SK-N-SH (cell line): ENCODE results near the gene TEX9. TPM values are rescaled to one million over a fixed set of nuclear protein-coding genes. Genes with fewer than 3 reads are reported as not detected.

Experiments used
- CTCF ChIA-PET: fragments of 300-600, 350-600 bp; formaldehyde crosslinking; extraction: SDS; loops from one replicate; lab custom pipeline; 2021; lab: Yijun Ruan, JAX
- POLR2A ChIA-PET: fragments of 350-600 bp; sonication (Branson Sonifier 250); formaldehyde crosslinking; extraction: SDS; loops from one replicate; lab custom pipeline; 2020; ENCODE audit warnings: antibody characterized with exemption, inconsistent platforms; lab: Yijun Ruan, JAX
- DNase-seq: peaks from one replicate; pipeline ENCODE4 v3.0.0; 2012
- H2AFZ ChIP-seq: fragments of 200-600 bp; sonication (generic); 2 replicates; pipeline ENCODE4 v1.8.1; 2016; ENCODE audit warnings: antibody characterized with exemption, mild to moderate bottlenecking, low read depth
- H3F3A ChIP-seq: fragments of 200-600 bp; sonication (generic); replicated peaks from 2 replicates; pipeline ENCODE3; 2016; ENCODE audit warnings: antibody characterized with exemption, mild to moderate bottlenecking; ENCODE audit not compliant: insufficient read depth
- H3K27ac ChIP-seq, 2 experiments: fragments of 200-500 bp in 1 of 2; fragments of 200-600 bp in 1 of 2; sonication (Bioruptor generic) in 1 of 2; sonication (generic), shearing (Covaris generic) in 1 of 2; 2 replicates each; pipeline versions ENCODE4 v1.5.1 to v1.6.1; 2014 to 2016; ENCODE audit warnings: low read depth in 2 of 2, inconsistent platforms in 1 of 2, low read length in 1 of 2, mild to moderate bottlenecking in 1 of 2, mixed read lengths in 1 of 2
- H3K27me3 ChIP-seq: fragments of 200-600 bp; sonication (generic), shearing (Covaris generic); 2 replicates; pipeline ENCODE4 v1.6.1; 2016; ENCODE audit warnings: mixed run types; ENCODE audit not compliant: insufficient read depth
- H3K36me3 ChIP-seq, 2 experiments: fragments of 200-500 bp in 1 of 2; fragments of 200-600 bp in 1 of 2; sonication (Bioruptor generic) in 1 of 2; sonication (generic) in 1 of 2; replicated peaks in 1 of 2; 2 replicates each; pipeline versions ENCODE3 to v1.5.1; 2014 to 2016; ENCODE audit warnings: low read length in 1 of 2, mild to moderate bottlenecking in 1 of 2; ENCODE audit not compliant: insufficient read depth in 2 of 2, control insufficient read depth in 1 of 2
- H3K4me1 ChIP-seq, 2 experiments: fragments of 200-500 bp in 1 of 2; fragments of 200-600 bp in 1 of 2; sonication (Bioruptor generic) in 1 of 2; sonication (generic), shearing (Covaris generic) in 1 of 2; 2 replicates each; pipeline versions ENCODE4 v1.5.1 to v1.6.1; 2014 to 2016; ENCODE audit warnings: low read depth in 1 of 2, low read length in 1 of 2, mixed run types in 1 of 2; ENCODE audit not compliant: insufficient read depth in 2 of 2, control insufficient read depth in 1 of 2
- H3K4me2 ChIP-seq: fragments of 200-600 bp; sonication (generic), shearing (Covaris generic); 2 replicates; pipeline ENCODE4 v1.6.1; 2017; ENCODE audit warnings: mixed run types
- H3K4me3 ChIP-seq, 2 experiments: fragments of 200-500 bp in 1 of 2; fragments of 200-600 bp in 1 of 2; sonication (Bioruptor generic) in 1 of 2; sonication (generic), shearing (Covaris generic) in 1 of 2; 2 replicates each; pipeline versions ENCODE4 v1.5.1 to v1.8.1; 2014 to 2016; ENCODE audit warnings: low read depth in 2 of 2, inconsistent platforms in 1 of 2, low read length in 1 of 2, mild to moderate bottlenecking in 1 of 2, mixed read lengths in 1 of 2, moderate library complexity in 1 of 2
- H3K79me2 ChIP-seq: fragments of 200-600 bp; sonication (generic); 2 replicates; pipeline ENCODE4 v1.8.1; 2017; ENCODE audit warnings: mild to moderate bottlenecking; ENCODE audit not compliant: insufficient read depth
- H3K9ac ChIP-seq: fragments of 200-600 bp; sonication (generic); 2 replicates; pipeline ENCODE4 v1.6.1; 2017; ENCODE audit warnings: mixed run types
- H3K9me2 ChIP-seq: fragments of 200-600 bp; sonication (generic); 2 replicates; pipeline ENCODE4 v1.6.1; 2017; ENCODE audit warnings: mixed run types
- H3K9me3 ChIP-seq: fragments of 200-600 bp; sonication (generic); 2 replicates; pipeline ENCODE4 v1.6.1; 2017; ENCODE audit warnings: mixed run types, mild to moderate bottlenecking, moderate library complexity
- H4K20me1 ChIP-seq: fragments of 200-600 bp; sonication (generic); 2 replicates; pipeline ENCODE4 v1.6.1; 2017; ENCODE audit warnings: mild to moderate bottlenecking, mixed run types; ENCODE audit not compliant: insufficient read depth
- CHD2 ChIP-seq: fragments of 150-350 bp; IDR thresholded peaks from 2 replicates; pipeline ENCODE4 v1.6.1; 2018; ENCODE audit warnings: low read length; ENCODE audit not compliant: partially characterized antibody
- ELF1 ChIP-seq: IDR thresholded peaks from 2 replicates; pipeline ENCODE4 v1.4.0; 2012
- EP300 ChIP-seq, 2 experiments: IDR thresholded peaks; 2 replicates each; pipeline versions ENCODE4 v1.4.0 to v1.6.1; 2012; ENCODE audit warnings: borderline replicate concordance in 1 of 2, low read depth in 1 of 2, low read length in 1 of 2
- GABPA ChIP-seq: IDR thresholded peaks from 2 replicates; pipeline ENCODE4 v1.4.0; 2012; ENCODE audit warnings: low read depth, mild to moderate bottlenecking
- GATA2 ChIP-seq: sonication (generic); formaldehyde crosslinking; IDR thresholded peaks from 2 replicates; pipeline ENCODE4 v1.5.0; 2020; ENCODE audit warnings: mild to moderate bottlenecking, missing genetic modification reagents
- NFIC ChIP-seq: IDR thresholded peaks from 2 replicates; pipeline ENCODE4 v1.4.0; 2012; ENCODE audit warnings: borderline replicate concordance
- RAD21 ChIP-seq: IDR thresholded peaks from 2 replicates; pipeline ENCODE4 v1.6.1; 2012; ENCODE audit warnings: mild to moderate bottlenecking, low read length
- TAF1 ChIP-seq: IDR thresholded peaks from 2 replicates; pipeline ENCODE4 v1.6.1; 2012; ENCODE audit warnings: low read depth, mild to moderate bottlenecking, low read length, moderate library complexity, borderline replicate concordance
- YY1 ChIP-seq: IDR thresholded peaks from 2 replicates; pipeline ENCODE4 v1.4.0; 2012; ENCODE audit warnings: low read depth, mild to moderate bottlenecking
- WGBS: methylation state at CpG from one replicate; pipeline ENCODE4 v1.1.6; 2017; ENCODE audit warnings: low lambda C conversion rate; 5-methylcytosine and 5-hydroxymethylcytosine counted together
- polyA plus RNA-seq, 3 experiments: library from polyadenylated mRNA; depleted of rRNA; stranded (reverse); fragments of >200 nt; gene quantifications; 2 replicates each; pipeline ENCODE4 v1.2.3, GENCODE V29; 2012
- TF ChIP-seq, protein P1 (sequence below): fragments of 150-350 bp; IDR thresholded peaks from 2 replicates; pipeline ENCODE4 v1.6.1; 2017; ENCODE audit warnings: antibody characterized with exemption, low read length, low read depth, borderline replicate concordance
- TF ChIP-seq, protein P2 (sequence below): IDR thresholded peaks from 2 replicates; pipeline ENCODE4 v1.4.0; 2012; ENCODE audit warnings: low read depth, borderline replicate concordance
- TF ChIP-seq, protein P3 (sequence below): IDR thresholded peaks from 2 replicates; pipeline ENCODE4 v1.4.0; 2012; ENCODE audit warnings: low read depth, borderline replicate concordance

TEX9 gene
- polyA plus RNA-seq, 1 of the 3 experiments (the other 2 are of a cell fraction): 1.9 TPM

DNA sequence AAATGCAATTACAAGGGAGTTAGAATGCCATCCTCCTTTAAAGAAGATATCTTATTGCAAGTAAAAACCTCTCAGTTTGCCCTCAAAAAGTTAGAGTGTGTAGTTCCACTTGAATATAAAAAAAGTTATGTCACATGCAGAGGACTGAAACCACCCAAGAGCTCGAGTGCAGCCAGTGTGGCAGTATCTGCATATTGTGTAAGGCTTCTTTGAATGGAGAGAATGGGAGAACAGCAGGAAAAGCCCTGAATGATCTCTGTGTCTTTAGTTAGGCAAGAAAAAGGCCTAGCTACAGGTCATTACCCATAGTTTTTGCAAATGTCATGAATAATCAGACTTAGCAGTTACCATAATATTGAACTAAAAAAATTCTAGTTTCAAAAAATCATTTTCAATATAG is 13.9 kb upstream of the TEX9 start (continued):
- TF ChIP-seq EP300 (IDR thresholded peaks at IDR 0.05; ENCODE audit: borderline replicate concordance in 1 of 2, low read depth in 1 of 2, low read length in 1 of 2): no peak
- TF ChIP-seq YY1: no peak
- TF ChIP-seq, protein P1, sequence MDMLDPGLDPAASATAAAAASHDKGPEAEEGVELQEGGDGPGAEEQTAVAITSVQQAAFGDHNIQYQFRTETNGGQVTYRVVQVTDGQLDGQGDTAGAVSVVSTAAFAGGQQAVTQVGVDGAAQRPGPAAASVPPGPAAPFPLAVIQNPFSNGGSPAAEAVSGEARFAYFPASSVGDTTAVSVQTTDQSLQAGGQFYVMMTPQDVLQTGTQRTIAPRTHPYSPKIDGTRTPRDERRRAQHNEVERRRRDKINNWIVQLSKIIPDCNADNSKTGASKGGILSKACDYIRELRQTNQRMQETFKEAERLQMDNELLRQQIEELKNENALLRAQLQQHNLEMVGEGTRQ: no peak
- no peak for TF ChIP-seq GABPA
- TF ChIP-seq, all 33 proteins: peak for 0

DNA sequence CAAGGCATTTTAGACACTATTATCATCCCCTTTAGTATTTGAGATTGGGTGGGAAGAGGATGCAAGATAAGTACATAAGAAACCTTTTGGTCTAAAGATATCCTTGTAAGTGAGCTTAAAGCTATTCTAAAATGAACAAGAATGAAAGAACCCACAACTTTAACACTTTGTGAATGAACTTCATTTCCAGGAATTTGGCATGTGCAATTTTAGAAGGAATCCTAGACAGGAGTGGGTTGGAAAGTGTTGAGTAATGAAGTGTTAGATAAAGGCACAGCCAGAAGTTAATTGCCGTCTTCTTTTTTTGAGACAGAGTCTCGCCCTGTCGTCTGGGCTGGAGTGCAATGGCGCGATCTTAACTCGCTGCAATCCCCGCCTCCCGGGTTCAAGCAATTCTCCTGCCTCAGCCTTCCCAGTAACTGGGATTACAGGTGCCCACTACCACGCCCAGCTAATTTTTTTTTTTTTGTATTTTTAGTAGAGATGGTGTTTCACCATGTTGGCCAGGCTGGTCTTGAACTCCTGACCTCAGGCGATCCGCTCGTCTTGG is 13.2 kb upstream of the TEX9 start:
- Histone ChIP-seq H2AFZ (no peak overlapping the region), H3K9ac (no peak overlapping the region)
- TF ChIP-seq ELF1: no peak
- TF ChIP-seq GATA2 (CRISPR knock-in tag): no peak
- no peak for TF ChIP-seq RAD21
- TF ChIP-seq, protein P2, sequence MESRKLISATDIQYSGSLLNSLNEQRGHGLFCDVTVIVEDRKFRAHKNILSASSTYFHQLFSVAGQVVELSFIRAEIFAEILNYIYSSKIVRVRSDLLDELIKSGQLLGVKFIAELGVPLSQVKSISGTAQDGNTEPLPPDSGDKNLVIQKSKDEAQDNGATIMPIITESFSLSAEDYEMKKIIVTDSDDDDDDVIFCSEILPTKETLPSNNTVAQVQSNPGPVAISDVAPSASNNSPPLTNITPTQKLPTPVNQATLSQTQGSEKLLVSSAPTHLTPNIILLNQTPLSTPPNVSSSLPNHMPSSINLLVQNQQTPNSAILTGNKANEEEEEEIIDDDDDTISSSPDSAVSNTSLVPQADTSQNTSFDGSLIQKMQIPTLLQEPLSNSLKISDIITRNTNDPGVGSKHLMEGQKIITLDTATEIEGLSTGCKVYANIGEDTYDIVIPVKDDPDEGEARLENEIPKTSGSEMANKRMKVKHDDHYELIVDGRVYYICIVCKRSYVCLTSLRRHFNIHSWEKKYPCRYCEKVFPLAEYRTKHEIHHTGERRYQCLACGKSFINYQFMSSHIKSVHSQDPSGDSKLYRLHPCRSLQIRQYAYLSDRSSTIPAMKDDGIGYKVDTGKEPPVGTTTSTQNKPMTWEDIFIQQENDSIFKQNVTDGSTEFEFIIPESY: no peak
- TF ChIP-seq, protein P3, sequence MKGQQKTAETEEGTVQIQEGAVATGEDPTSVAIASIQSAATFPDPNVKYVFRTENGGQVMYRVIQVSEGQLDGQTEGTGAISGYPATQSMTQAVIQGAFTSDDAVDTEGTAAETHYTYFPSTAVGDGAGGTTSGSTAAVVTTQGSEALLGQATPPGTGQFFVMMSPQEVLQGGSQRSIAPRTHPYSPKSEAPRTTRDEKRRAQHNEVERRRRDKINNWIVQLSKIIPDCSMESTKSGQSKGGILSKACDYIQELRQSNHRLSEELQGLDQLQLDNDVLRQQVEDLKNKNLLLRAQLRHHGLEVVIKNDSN: no peak
- no peak for TF ChIP-seq NFIC
- no peak for TF ChIP-seq CHD2
- TF ChIP-seq TAF1: no peak
- TF ChIP-seq, all 33 proteins: peak for 0
- Histone ChIP-seq H3K79me2 (no peaks in the 10 kb centered on the region), H3K4me1 (peaks cover 0 to 18% of the 10 kb centered on the region in 2 experiments; a peak in 2 of 4 replicates), H4K20me1 (no peaks in the 10 kb centered on the region), H3K36me3 (no peaks in the 10 kb centered on the region), H3K9me3 (no peaks in the 10 kb centered on the region), H3K9me2 (no peaks in the 10 kb centered on the region), H3F3A (peaks cover 10% of the 10 kb centered on the region), H3K27me3 (no peaks in the 10 kb centered on the region), H3K4me2 (no peak overlapping the region), H3K27ac (no peak overlapping the region), H3K4me3 (no peak overlapping the region)
- DNase-seq: no peak
- ChIA-PET CTCF (interaction anchor here (0.6 to 1.6 kb wide), 3 partner anchors 43 to 106 kb away, joined by 3 to 4 read pairs (median 3); no protein-coding TSS in a partner anchor), POLR2A (no interaction called here)
- WGBS: 93% methylated on average over 12 of the region's 12 CpGs
